Right renal pelvis (tissue), 4 donors: ENCODE results near the gene RASL11A. TPM values are rescaled to one million over a fixed set of nuclear protein-coding genes. Genes with fewer than 3 reads are reported as not detected.

Experiments
- polyA plus RNA-seq, 4 donors: library from polyadenylated mRNA; unstranded; fragments of 120-200 nt; gene quantifications; one replicate each; pipeline ENCODE4 v1.2.1, GENCODE V29; 2013; ENCODE audit not compliant: insufficient read length in 4 of 4

The RASL11A gene
- polyA plus RNA-seq, 4 donors = 29.4 to 40.3 (median 32.0) TPM

Other genes with a start within 250 kb of the RASL11A start
- 10 to 100 TPM; 29.6 to 40.8 (median 38.9) TPM for gene USP12, start 99.0 kb upstream of the RASL11A start, polyA plus RNA-seq
- 100 to 1,000 TPM; 694 to 850 (median 720) TPM for gene RPL21, start 19.3 kb upstream of the RASL11A start, polyA plus RNA-seq
- 10 to 100 TPM; 79.2 to 98.2 (median 88.1) TPM for gene GTF3A, start 153.8 kb downstream of the RASL11A start, polyA plus RNA-seq
- gene MTIF3, start 179.7 kb downstream of the RASL11A start, polyA plus RNA-seq = 10 to 100 TPM; 66.1 to 82.4 (median 76.8) TPM